NCI-H69 (cell line): ENCODE data around the gene NSF.

Source experiments
- DNase-seq: peaks from one replicate; lab custom pipeline; 2025; lab: John Stamatoyannopoulos, UW

Gene NSF

GRCh38 chr17:46796956-46797530 is 206.6 kb downstream of the NSF start:
- DNase-seq: no peak

- DNase-seq: no peak
Measured at GRCh38 chr17:46800573-46800972, 210.1 kb downstream of the NSF start.

- DNase-seq: no peak
Measured at GRCh38 chr17:46802800-46803199, 212.3 kb downstream of the NSF start.

GRCh38 chr17:46803544-46803943 is 213.1 kb downstream of the NSF start:
- DNase-seq: no peak

- no peak for DNase-seq
Measured at GRCh38 chr17:46805771-46806170, 215.3 kb downstream of the NSF start.
